ENCODE results near the gene ZNF845.
"Not testable (repeated sequence)": the region's sequence is repeated elsewhere in the genome, so short reads cannot be mapped to it uniquely, and the experiment has no call there.

The ZNF845 gene

DNA sequence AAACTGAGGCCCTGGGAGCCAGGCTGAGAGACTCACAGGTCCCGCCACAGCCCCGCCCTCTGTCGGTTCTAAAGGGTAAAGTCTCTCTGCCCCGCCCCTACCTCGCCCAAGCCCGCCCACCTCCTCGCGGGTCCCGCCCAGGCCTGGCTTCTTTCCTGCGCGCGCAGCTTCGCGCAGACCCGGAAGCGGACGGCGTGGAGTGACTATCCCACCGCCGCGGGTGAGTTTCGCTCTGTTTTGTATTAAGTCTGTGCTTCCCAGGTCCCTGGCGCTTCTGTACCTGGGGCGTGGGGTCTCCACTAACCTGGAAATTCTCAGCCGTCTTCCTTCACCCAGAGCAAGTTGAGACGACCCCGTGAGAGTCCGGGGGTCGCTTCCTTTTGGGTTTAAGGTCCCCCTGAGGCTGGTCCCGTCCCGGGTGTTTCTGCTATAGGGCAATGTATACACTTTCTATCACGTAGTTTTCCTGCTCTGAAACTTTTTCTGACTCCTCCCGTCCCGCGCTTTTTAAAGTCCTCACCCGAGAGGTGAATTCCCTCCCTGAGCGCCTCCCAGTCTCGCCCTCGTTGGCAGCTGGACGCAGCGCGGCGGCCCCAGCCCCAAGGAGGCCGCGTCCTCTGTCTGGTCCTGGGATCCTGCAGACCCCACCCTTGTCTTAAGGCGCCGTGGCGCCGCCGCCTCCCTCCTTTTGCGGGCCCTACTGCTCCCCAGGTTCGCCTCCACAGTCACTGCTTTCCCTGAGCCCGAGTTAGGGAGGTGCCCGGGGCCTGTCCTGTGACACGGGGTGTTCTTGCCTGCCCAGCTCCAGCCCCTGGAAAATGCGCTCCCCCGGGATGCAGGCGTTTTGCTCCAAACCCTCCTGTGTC lies 61.7 kb downstream of the ZNF845 start, which contains the start of gene ZNF765:
ZNF765 (plus strand) TSS at position 176 of the 866 bp plus-strand sequence. CDS start 2,867 bp downstream, outside the sequence.
- peak; percentile 94 for DNase-seq (ENCODE audit: low spot score)
- in situ Hi-C loops (cut with MboI; ENCODE audit: low sequenced_read_pairs, unreplicated experiment): no loop called here
- TF ChIP-seq, protein P1, sequence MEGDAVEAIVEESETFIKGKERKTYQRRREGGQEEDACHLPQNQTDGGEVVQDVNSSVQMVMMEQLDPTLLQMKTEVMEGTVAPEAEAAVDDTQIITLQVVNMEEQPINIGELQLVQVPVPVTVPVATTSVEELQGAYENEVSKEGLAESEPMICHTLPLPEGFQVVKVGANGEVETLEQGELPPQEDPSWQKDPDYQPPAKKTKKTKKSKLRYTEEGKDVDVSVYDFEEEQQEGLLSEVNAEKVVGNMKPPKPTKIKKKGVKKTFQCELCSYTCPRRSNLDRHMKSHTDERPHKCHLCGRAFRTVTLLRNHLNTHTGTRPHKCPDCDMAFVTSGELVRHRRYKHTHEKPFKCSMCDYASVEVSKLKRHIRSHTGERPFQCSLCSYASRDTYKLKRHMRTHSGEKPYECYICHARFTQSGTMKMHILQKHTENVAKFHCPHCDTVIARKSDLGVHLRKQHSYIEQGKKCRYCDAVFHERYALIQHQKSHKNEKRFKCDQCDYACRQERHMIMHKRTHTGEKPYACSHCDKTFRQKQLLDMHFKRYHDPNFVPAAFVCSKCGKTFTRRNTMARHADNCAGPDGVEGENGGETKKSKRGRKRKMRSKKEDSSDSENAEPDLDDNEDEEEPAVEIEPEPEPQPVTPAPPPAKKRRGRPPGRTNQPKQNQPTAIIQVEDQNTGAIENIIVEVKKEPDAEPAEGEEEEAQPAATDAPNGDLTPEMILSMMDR (IDR thresholded peaks at IDR 0.05; ENCODE audit: borderline replicate concordance, control extremely low read depth, extremely low read depth, insufficient read depth, missing control alignments): no peak

DNA sequence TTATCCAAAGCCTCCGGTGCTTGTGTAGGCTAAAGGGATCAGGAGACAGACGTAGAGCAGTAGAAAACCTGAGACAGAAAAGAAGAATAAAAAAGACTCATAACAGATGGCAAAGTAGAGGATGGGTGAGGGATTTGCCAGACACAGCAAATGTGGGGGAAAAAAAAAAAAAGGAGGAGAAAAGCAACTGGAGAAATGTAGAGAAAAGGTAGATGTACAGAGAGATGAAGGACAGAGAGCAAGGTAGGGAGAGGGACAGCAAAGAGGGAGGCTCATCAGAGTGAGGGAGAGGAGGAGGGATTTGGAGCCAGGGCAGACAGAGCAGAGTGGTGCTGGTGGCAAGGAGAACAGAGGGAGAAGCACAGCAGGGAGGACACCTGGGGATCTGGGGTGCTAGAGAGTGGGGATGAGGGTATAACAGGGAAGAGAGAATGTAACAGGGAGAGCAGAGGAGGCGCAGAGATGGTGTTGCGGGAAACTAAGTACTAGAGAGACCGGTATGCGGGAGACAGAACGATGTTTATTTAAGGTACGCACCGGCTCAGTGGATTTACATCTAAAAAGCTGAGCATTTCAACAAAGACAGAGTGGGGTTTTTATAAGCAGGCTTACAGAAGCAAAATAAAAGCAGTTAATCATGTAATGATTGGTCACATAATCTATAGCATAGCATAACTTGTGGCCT lies 62.4 kb downstream of the ZNF845 start:
- in situ Hi-C loops (cut with MboI; ENCODE audit: low sequenced_read_pairs, unreplicated experiment); DNase-seq (ENCODE audit: low spot score): not testable (repeated sequence)

DNA sequence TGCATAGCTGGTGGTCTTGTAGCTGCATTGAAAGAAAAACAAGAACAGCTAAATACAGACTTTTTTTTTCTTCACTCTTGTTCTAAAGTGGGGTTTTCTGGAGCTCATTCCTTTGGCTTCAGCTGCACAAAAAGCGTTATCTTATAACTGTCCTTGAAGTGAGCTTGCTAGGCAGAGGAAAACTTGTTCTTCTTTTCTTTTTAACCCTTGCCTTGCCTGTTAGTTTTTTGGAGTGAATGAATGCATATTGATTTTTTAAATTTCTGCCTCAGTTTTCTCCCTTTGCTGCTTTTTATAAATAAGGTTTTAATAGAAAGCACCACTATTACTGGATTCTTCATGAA lies 62.9 kb downstream of the ZNF845 start:
- TF ChIP-seq, protein P1 (IDR thresholded peaks at IDR 0.05; ENCODE audit: borderline replicate concordance, control extremely low read depth, extremely low read depth, insufficient read depth, missing control alignments): no peak
- in situ Hi-C loops (cut with MboI; ENCODE audit: low sequenced_read_pairs, unreplicated experiment): no loop called here
- no peak for DNase-seq (ENCODE audit: low spot score)

DNA sequence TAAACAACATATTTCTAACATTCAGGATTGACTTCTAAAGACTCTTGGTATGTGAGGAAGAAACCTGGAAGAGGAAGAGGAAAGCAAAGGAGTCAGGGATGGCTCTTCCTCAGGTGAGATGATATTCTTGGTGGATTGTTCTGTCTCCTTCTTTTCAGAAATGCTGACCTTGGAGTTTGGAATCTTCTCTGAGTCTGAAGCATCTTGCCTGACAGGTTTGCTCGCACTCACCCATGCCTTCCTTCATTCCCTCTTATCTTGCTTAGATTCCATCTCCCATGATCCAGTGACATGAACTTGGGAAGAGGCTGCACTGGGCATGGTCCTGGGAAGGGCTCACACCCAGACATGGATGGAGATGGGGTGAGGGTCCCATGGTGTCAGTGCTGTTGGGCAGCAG lies 64.4 kb downstream of the ZNF845 start:
- DNase-seq (ENCODE audit: low spot score); in situ Hi-C loops (cut with MboI; ENCODE audit: low sequenced_read_pairs, unreplicated experiment): not testable (repeated sequence)
